GM18858 (cell line): ENCODE results near the gene PDE7B.
A peak's percentile ranks its signal among the peaks of the same experiment; 100 is the strongest.

Experiments used
- ATAC-seq: cut with Tn5 transposase; IDR thresholded peaks from one replicate; pipeline ENCODE4 v1.9.1; 2021; ENCODE audit not compliant: unreplicated experiment

PDE7B gene

DNA sequence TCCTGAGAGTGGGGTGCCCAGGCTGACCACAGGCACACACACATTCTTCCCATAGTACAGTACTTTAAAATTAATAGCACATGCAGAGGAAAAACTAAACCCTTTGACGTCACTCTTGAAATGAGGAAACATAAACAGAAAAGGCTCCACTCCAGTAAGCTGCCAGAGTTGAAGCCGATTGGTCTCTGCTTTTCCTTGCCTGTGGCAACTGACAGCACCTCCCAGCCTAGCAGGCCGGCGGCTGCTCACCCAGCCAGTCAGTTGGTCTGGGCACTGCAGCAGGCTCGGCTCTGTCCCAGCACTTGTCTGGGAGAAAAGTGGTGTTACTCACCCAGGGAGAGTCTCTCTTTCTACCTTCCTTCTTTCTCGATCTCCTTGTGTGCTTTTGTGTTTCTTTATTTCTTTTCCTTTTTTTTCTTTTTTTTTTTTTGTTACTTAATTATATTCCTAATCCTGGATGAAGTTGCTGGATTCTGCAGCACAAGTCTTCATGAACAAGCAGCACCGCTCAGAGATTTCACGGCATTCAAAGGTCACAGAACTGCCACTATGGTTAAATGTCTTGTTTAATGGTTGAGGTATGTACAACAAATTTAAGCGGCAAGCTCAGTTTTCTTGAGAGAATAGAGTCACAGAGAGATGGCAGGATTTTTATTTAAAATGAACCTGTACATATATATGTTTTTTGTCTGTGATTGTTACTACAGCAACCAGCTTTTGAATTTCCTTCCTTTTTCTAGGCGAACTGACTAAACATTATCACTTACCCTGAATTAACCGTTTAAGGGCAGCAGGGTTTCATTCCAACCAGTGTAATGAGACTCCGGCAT, at the start of gene PDE7B:
Gene PDE7B (plus strand): TSS at position 260 of the 830 bp plus-strand sequence.
- ATAC-seq, result peak; percentile 82

DNA sequence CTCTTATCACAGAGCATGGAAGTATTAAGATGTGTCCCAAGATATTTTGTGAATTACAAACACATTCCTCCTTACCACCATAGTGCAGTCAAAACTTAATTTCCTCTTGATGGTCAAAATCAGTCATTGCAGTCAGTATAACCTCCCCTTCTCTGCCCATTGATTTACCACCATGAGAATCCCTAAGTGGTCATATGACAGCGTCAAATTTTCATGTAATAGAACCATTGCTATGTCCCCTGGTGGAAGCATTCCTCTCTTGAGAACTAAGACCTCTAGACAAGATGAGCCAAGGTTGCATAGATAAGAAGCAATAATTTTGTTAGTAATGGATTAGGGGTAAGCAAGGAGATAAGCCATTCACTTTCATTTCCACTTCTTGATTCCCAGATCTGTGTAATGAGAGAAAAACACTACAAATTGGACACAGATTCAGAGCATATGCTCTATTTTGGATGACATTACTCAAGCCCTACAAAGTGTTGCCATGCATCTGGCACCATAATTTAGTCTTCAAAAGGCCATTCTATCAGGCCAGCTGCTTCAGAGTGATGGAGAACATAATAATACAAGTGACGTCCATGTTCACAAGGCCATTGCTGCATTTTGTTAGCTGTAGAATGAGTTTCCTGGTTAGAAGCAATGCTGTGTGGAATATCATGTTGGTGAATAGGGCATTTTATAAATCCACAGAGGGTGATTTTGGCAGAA, 49.6 kb upstream of the PDE7B start:
- ATAC-seq, result no peak

DNA sequence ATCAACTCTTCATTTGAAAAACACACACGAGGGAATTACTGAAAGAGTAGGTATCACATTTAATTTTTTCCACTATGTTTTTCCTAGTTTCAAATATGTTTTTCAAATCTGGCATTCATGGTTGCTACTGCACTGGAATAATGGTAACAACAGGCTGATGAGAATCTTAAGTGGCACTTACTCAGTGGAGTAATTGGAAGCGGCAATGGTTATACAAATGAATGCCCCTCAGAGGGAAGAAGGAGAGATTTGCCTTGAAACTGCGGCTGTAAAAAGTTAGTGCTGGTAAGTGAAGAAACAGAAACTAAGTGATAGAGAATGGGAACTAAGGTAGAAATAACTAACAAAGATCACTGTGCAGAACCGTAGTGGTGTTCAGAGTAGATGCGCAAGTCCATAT, 41.0 kb upstream of the PDE7B start:
- no peak for ATAC-seq

GRCh38 chr6:135811170-135811569, 40.3 kb upstream of the PDE7B start:
- no peak for ATAC-seq

GRCh38 chr6:135811644-135812526, 39.6 kb upstream of the PDE7B start:
- ATAC-seq, result no peak

DNA sequence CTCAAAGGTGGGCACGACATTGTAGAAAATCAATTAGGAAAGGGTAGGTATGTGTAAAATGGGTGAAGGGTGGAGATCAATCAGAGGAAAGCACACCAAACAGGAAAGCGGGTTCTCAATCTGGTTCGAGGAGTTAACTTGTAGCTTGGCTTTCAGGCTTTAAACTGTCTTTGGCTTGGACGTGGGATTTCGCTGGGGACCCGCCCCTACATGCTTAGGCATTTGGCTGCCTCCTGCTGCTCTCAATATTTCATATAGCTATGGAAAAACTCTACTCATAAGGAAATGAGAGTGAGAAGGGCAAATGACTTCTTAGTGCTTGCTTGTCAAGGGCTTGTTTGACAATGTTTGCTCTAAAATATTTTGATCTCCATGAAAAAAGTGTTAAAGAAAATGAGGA, 38.1 kb upstream of the PDE7B start:
- ATAC-seq, result no peak

GRCh38 chr6:135814043-135814442, 37.5 kb upstream of the PDE7B start:
- no peak for ATAC-seq

GRCh38 chr6:135815216-135815615, 36.3 kb upstream of the PDE7B start:
- ATAC-seq, result no peak

- no peak for ATAC-seq
Measured at GRCh38 chr6:135817035-135817434, 34.5 kb upstream of the PDE7B start.

DNA sequence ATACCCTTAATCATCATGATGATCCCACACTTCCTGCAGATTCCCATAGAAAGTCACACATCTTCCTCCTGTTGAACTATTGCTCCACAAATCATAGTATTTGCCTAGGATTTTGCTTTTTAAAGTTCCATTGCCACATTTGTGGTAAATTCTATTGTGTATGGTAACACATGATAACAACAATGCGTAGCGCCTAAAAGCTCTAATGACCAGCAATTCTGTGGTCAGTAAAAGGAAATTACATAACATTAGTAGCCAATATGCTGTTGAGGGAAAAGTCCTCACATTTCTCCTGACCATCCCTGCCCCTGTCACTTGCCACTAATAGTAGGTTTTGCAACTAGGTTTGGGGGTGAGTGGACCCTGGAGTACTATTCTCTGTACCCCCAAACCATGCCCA, 31.8 kb upstream of the PDE7B start:
- ATAC-seq, result no peak

- no peak for ATAC-seq
Measured at GRCh38 chr6:135820340-135820739, 31.2 kb upstream of the PDE7B start.

- ATAC-seq, result no peak
Measured at GRCh38 chr6:135823851-135824250, 27.6 kb upstream of the PDE7B start.

GRCh38 chr6:135826236-135826804, 25.2 kb upstream of the PDE7B start:
- ATAC-seq, result no peak

DNA sequence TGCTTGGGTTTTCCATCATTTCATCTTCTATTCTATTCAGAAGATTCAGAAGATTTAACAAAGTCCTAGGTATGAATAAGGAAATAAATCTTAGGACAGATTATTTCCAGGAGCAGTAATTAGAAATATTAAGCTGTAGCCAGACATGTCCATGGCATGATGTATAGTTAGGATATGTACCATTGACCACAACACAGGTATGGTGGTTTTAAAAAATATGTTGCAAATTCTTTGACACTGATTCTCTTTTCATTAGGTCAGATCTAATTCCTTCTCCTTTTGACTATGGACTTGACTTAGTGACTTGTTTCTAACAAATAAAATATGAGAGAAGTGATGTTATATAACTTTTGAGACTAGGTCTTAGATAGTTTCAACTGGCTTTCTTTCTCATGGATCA, 23.5 kb upstream of the PDE7B start:
- no peak for ATAC-seq

DNA sequence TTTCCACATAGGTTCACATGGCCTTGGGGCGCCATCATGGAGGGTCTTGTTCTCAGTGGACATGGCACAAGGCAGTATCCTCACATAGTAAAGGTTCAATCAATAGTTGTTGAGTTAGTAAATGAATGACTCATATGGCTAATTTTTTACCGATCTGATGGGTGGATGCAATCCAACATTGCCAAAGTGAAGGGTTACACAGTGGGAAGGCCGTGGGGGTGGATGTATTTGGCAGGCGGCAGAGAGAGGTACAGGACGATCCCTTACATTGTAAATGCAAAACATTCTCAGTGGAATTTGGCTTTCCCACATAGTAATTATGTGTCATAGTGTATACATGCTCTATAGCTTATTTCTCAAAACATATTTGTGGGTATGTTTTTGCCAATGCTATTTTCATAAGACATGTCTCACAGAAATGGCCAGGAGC, 21.0 kb upstream of the PDE7B start:
- no peak for ATAC-seq

DNA sequence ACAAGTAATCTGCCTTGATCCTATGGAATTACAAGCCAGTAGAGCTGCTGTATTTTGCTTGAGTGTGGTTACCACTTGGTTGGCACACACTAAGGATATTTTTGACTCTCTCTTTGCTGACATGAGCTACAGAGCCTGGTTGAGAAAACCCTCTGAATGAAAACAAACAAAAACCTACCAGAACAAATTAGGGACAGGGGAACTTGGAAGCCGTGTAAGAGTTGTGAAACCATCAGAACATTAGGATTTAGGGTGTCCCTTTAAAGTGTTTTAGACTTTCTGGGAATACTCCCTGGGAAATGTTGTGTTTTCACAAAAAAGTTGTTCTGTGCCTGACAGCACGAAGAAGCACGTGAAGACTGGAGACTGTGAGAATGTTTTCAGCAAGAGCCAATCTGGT, 20.5 kb upstream of the PDE7B start:
- ATAC-seq, result no peak

- no peak for ATAC-seq
Measured at GRCh38 chr6:135832166-135832565, 19.3 kb upstream of the PDE7B start.

- no peak for ATAC-seq
Measured at GRCh38 chr6:135833771-135834170, 17.7 kb upstream of the PDE7B start.

DNA sequence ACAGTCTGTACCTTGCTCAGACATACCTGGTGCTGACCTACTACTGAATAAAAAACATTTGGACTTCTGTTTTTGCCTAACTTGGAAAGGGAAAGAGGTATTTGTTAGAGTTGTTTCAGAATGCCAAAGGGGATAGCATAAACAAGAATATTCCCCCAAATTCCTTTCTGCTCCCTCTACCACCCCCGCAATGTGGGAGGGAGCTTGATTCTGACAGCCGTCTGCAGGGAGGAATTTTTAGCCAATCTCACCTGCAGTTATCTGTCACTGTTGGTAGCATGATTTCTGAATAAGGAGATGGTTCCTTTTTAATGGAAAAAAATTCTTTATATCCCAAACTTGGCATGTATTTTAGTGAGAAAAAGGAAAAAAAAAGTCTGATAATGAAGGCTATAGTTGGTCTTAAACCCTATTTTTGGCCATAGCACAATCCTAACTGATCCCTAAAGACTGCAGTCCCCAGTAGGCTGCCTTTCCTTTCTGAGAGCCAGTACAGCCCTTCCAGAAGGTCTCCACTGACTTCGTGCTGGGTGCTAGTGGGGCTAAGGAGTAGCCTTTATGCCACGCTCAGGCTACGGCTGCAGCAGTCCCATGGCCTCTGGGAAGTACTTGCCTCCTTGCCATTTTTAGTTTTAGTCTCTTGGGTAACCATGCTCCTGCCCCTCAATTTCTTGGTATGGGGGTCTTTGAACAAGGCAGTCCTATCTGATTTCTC, 13.6 kb upstream of the PDE7B start:
- no peak for ATAC-seq

GRCh38 chr6:135839121-135839520, 12.4 kb upstream of the PDE7B start:
- no peak for ATAC-seq
